Measurements from ENCODE around the gene SKA2.

GRCh38 chr17:59151591-59151990 is 3.4 kb downstream of the SKA2 start:
- TF ChIP-seq POLR2A (IDR thresholded peaks at IDR 0.05; ENCODE audit: low read length) (no peak), GATA1 (IDR thresholded peaks at IDR 0.05; ENCODE audit: low read depth, low read length) (no peak)
